K562 (cell line): ENCODE results near the gene LAGE3.

Experiments
- CHD2 ChIP-seq: IDR thresholded peaks from 2 replicates; pipeline ENCODE4 v1.6.1; 2011; ENCODE audit warnings: low read depth, low read length
- CHD4 ChIP-seq: fragments of 200-600 bp; sonication (generic); IDR thresholded peaks from 3 replicates; pipeline ENCODE4 v1.6.1; 2012; ENCODE audit warnings: low read depth, mild to moderate bottlenecking, mixed read lengths, low read length, inconsistent platforms; ENCODE audit not compliant: insufficient read depth, insufficient replicate concordance, poor library complexity, severe bottlenecking
- DLX4 ChIP-seq: fragments of 250-450 bp; sonication (Bioruptor Pico); IDR thresholded peaks from 2 replicates; pipeline ENCODE4 v1.6.1; 2021; ENCODE audit warnings: mild to moderate bottlenecking
- E2F6 ChIP-seq, 2 experiments: IDR thresholded peaks; 2 replicates each; pipeline ENCODE4 v1.6.1; 2011; ENCODE audit warnings: borderline replicate concordance in 1 of 2, control low read depth in 1 of 2, low read depth in 1 of 2, low read length in 1 of 2, mild to moderate bottlenecking in 1 of 2, mixed read lengths in 1 of 2, moderate library complexity in 1 of 2; ENCODE audit not compliant: insufficient read depth in 1 of 2, insufficient read length in 1 of 2, poor library complexity in 1 of 2, severe bottlenecking in 1 of 2; ENCODE audit errors: extremely low read depth in 1 of 2
- HOXB6 ChIP-seq: fragments of 250-450 bp; sonication (Bioruptor Pico); IDR thresholded peaks from 2 replicates; pipeline ENCODE4 v1.5.1; 2022; ENCODE audit warnings: mild to moderate bottlenecking, borderline replicate concordance
- MITF ChIP-seq: IDR thresholded peaks from 2 replicates; pipeline ENCODE4 v1.6.1; 2014; ENCODE audit warnings: antibody characterized with exemption
- POLR2A ChIP-seq: fragments of 450-650 bp; conservative IDR thresholded peaks from 2 replicates; pipeline ENCODE4 v1.6.1; 2016
- RFX7 ChIP-seq: fragments of 250-450 bp; sonication (Bioruptor Pico); IDR thresholded peaks from 2 replicates; pipeline ENCODE4 v1.5.1; 2021; ENCODE audit warnings: mild to moderate bottlenecking
- SP2 ChIP-seq: IDR thresholded peaks from 2 replicates; pipeline ENCODE4 v1.6.1; 2011; ENCODE audit warnings: mild to moderate bottlenecking, low read depth, low read length, moderate library complexity; ENCODE audit not compliant: poor library complexity, severe bottlenecking; ENCODE audit errors: extremely low read depth
- SREBF2 ChIP-seq: sonication (generic); formaldehyde crosslinking; IDR thresholded peaks from 2 replicates; pipeline ENCODE4 v1.4.0; 2020; ENCODE audit warnings: mild to moderate bottlenecking, missing genetic modification reagents
- ZHX1 ChIP-seq: fragments of 150-350 bp; conservative IDR thresholded peaks from 2 replicates; pipeline ENCODE4 v1.6.1; 2014; ENCODE audit warnings: low read length
- ZNF586 ChIP-seq: fragments of 450-650 bp; formaldehyde crosslinking; conservative IDR thresholded peaks from 2 replicates; pipeline ENCODE4 v1.4.0; 2020; ENCODE audit warnings: mild to moderate bottlenecking, moderate library complexity

- TF ChIP-seq HOXB6 (CRISPR knock-in tag) (no peak), ZNF586 (no peak), POLR2A (peak; percentile 48; the same call in 1 of the 2 replicates), E2F6 (IDR thresholded peaks at IDR 0.05; ENCODE audit: borderline replicate concordance in 1 of 2, extremely low read depth in 1 of 2, insufficient read depth in 1 of 2, insufficient read length in 1 of 2, low read depth in 1 of 2, low read length in 1 of 2, poor library complexity in 1 of 2, severe bottlenecking in 1 of 2) (no peak), MITF (no peak), SREBF2 (CRISPR knock-in tag) (no peak), SP2 (no peak), ZHX1 (no peak), DLX4 (CRISPR knock-in tag) (no peak), RFX7 (CRISPR knock-in tag) (no peak), CHD2 (no peak), CHD4 (no peak)
Observed at GRCh38 chrX:154486396-154487207, 7.5 kb upstream of the LAGE3 start, which contains the start of gene UBL4A.
